A549 (cell line): ENCODE data around the gene AIF1. TPM values are rescaled to one million over a fixed set of nuclear protein-coding genes. Genes with fewer than 3 reads are reported as not detected.
A peak's percentile ranks its signal among the peaks of the same experiment; 100 is the strongest.

Source experiments
- ATAC-seq, 2 experiments: fragments of 200-7000 bp in 1 of 2; fragments of >200 bp in 1 of 2; cut with Nextera tagmentation in 1 of 2; cut with Tn5 transposase in 1 of 2; 3 replicates each; pipeline versions ENCODE4 v1.8.0 to v1.9.1; 2018 to 2020; ENCODE audit warnings: mild to moderate bottlenecking in 1 of 2, moderate library complexity in 1 of 2
- CTCF ChIA-PET: fragments of 300-600 bp; sonication (Branson Sonifier 250); formaldehyde crosslinking; extraction: SDS; loops from one replicate; lab custom pipeline; 2021; ENCODE audit warnings: antibody characterized with exemption, inconsistent platforms; lab: Yijun Ruan, JAX
- POLR2A ChIA-PET: fragments of 350-600 bp; formaldehyde crosslinking; extraction: SDS; loops from one replicate; lab custom pipeline; 2021; ENCODE audit warnings: antibody characterized with exemption, inconsistent platforms; lab: Yijun Ruan, JAX
- DNase-seq, 2 experiments: peaks; one replicate each; pipeline versions ENCODE4 v3.0.0 to v3.0.0-alpha.2; 2011 to 2016; ENCODE audit warnings: low read depth in 1 of 2, low spot score in 1 of 2
- FAIRE-seq: peaks from 2 replicates; lab custom pipeline; 2011; peaks lifted over from hg19 to GRCh38; lab: Jason Lieb, UNC
- H3K27ac ChIP-seq, 2 experiments: fragments of >200 bp; sonication (Bioruptor Twin); formaldehyde crosslinking; 3 replicates each; pipeline ENCODE4 v1.5.1; 2016 to 2017
- H3K4me1 ChIP-seq: fragments of >200 bp; sonication (Bioruptor Twin); formaldehyde crosslinking; 3 replicates; pipeline ENCODE4 v1.6.1; 2016
- H3K4me2 ChIP-seq: fragments of >200 bp; sonication (Bioruptor Twin); formaldehyde crosslinking; 3 replicates; pipeline ENCODE4 v1.6.1; 2016
- H3K4me3 ChIP-seq: fragments of >200 bp; sonication (Bioruptor Twin); formaldehyde crosslinking; 3 replicates; pipeline ENCODE4 v1.5.1; 2016
- H3K9me3 ChIP-seq: fragments of >200 bp; sonication (Bioruptor Twin); formaldehyde crosslinking; 3 replicates; pipeline ENCODE4 v1.6.1; 2016
- EP300 ChIP-seq, 2 experiments: fragments of >200 bp; sonication (Bioruptor Twin); formaldehyde crosslinking; IDR thresholded peaks; 2 replicates in 1 of 2; 3 replicates in 1 of 2; pipeline ENCODE4 v1.6.1; 2016 to 2017
- ESRRA ChIP-seq: fragments of 150-350 bp; IDR thresholded peaks from 2 replicates; pipeline ENCODE4 v1.6.1; 2014; ENCODE audit warnings: mild to moderate bottlenecking, low read length, borderline replicate concordance
- FOSB ChIP-seq: fragments of 250-450 bp; sonication (Bioruptor Pico); IDR thresholded peaks from 2 replicates; pipeline ENCODE4 v1.5.0; 2020; ENCODE audit warnings: mild to moderate bottlenecking, moderate library complexity
- FOSL2 ChIP-seq, 2 experiments: fragments of 450-650 bp in 1 of 2; fragments of >200 bp in 1 of 2; sonication (Bioruptor Twin) in 1 of 2; formaldehyde crosslinking; IDR thresholded peaks; 2 replicates each; pipeline versions ENCODE4 v1.5.0 to v1.6.1; 2016 to 2020; ENCODE audit warnings: mild to moderate bottlenecking in 1 of 2, moderate library complexity in 1 of 2
- HDAC2 ChIP-seq: fragments of 200-600 bp; sonication (generic); IDR thresholded peaks from 2 replicates; pipeline ENCODE4 v1.6.1; 2016
- HEYL ChIP-seq: fragments of 250-450 bp; sonication (Bioruptor Pico); IDR thresholded peaks from 2 replicates; pipeline ENCODE4 v1.8.0; 2021; ENCODE audit warnings: mild to moderate bottlenecking, moderate library complexity
- MAZ ChIP-seq: fragments of 150-350 bp; IDR thresholded peaks from 2 replicates; pipeline ENCODE4 v1.6.1; 2014; ENCODE audit warnings: antibody characterized with exemption, low read depth, low read length, borderline replicate concordance
- NPAS2 ChIP-seq: fragments of 250-450 bp; sonication (Bioruptor Pico); IDR thresholded peaks from 2 replicates; pipeline ENCODE4 v1.8.0; 2022; ENCODE audit warnings: mild to moderate bottlenecking, moderate library complexity, borderline replicate concordance
- NR3C1 ChIP-seq: fragments of >200 bp; sonication (Bioruptor Twin); formaldehyde crosslinking; IDR thresholded peaks from 3 replicates; pipeline ENCODE4 v1.6.1; 2017
- PHF8 ChIP-seq: fragments of 200-600 bp; sonication (generic); IDR thresholded peaks from 2 replicates; pipeline ENCODE4 v1.6.1; 2016; ENCODE audit warnings: low read depth, mild to moderate bottlenecking, antibody characterized with exemption, moderate library complexity, borderline replicate concordance
- POLR2A ChIP-seq: IDR thresholded peaks from 2 replicates; pipeline ENCODE4 v1.6.1; 2012; ENCODE audit warnings: mild to moderate bottlenecking, low read length
- TP53 ChIP-seq: fragments of 250-450 bp; sonication (Bioruptor Pico); IDR thresholded peaks from 2 replicates; pipeline ENCODE4 v1.5.0; 2021; ENCODE audit warnings: mild to moderate bottlenecking, moderate library complexity
- ZNF302 ChIP-seq: fragments of 250-450 bp; sonication (Bioruptor Pico); IDR thresholded peaks from 2 replicates; pipeline ENCODE4 v1.9.0; 2021; ENCODE audit warnings: inconsistent platforms, mild to moderate bottlenecking, moderate library complexity
- ZSCAN20 ChIP-seq: fragments of 250-450 bp; sonication (Bioruptor Pico); IDR thresholded peaks from 2 replicates; pipeline ENCODE4 v1.8.0; 2022; ENCODE audit warnings: mild to moderate bottlenecking, moderate library complexity
- WGBS: methylation state at CpG from one replicate; pipeline ENCODE4 v1.1.6; 2017; ENCODE audit errors: missing lambda C conversion rate; 5-methylcytosine and 5-hydroxymethylcytosine counted together
- polyA plus RNA-seq, 4 experiments: library from polyadenylated mRNA; depleted of rRNA in 3 of 4; stranded (reverse); fragments of >200 nt; fragmentation: RNase III in 1 of 4; extraction: RNeasy Plus Mini Kit Qiagen cat#74134 plus additional on column Dnase treatment in 1 of 4; gene quantifications; 2 replicates in 3 of 4; 3 replicates in 1 of 4; pipeline ENCODE4 v1.2.3, GENCODE V29; 2011 to 2017
- small RNA-seq, 6 experiments: library from RNA; depleted of rRNA; stranded (forward); fragments of <200 nt; gene quantifications; one replicate each; pipeline ENCODE3, GENCODE V24; 2012
- TF ChIP-seq, protein P1 (sequence below): fragments of 250-450 bp; sonication (Bioruptor Pico); IDR thresholded peaks from 2 replicates; pipeline ENCODE4 v1.5.0; 2021; ENCODE audit warnings: mild to moderate bottlenecking, moderate library complexity, borderline replicate concordance
- TF ChIP-seq, protein P2 (sequence below): fragments of >200 bp; sonication (Bioruptor Twin); formaldehyde crosslinking; IDR thresholded peaks from 3 replicates; pipeline ENCODE4 v1.6.1; 2016
- TF ChIP-seq, protein P3 (sequence below): IDR thresholded peaks from 2 replicates; pipeline ENCODE4 v1.6.1; 2012; ENCODE audit warnings: low read depth, borderline replicate concordance
- TF ChIP-seq, protein P4 (sequence below): fragments of 250-450 bp; sonication (Bioruptor Pico); IDR thresholded peaks from 2 replicates; pipeline ENCODE4 v1.5.0; 2020; ENCODE audit warnings: low read depth, mild to moderate bottlenecking, moderate library complexity
- TF ChIP-seq, protein P5 (sequence below): fragments of >200 bp; sonication (Bioruptor Twin); formaldehyde crosslinking; IDR thresholded peaks from 3 replicates; pipeline ENCODE4 v1.5.1; 2016

AIF1 gene
- polyA plus RNA-seq, 2 of the 4 experiments (the other 2 are of a cell fraction): not detected

- TF ChIP-seq PHF8: peak; percentile 53
These were observed 50.7 kb downstream of the AIF1 start, which contains the start of gene CSNK2B (continued) for GRCh38 chr6:31665501-31666336.

GRCh38 chr6:31666337-31666965 lies 51.4 kb downstream of the AIF1 start:
- Histone ChIP-seq H3K9me3 (no peaks in the 10 kb centered on the region), H3K4me1 (peaks cover 19% of the 10 kb centered on the region), H3K27ac (peak overlapping the region; percentile 90 to 97), H3K4me3 (peak overlapping the region; percentile 83), H3K4me2 (peak overlapping the region; percentile 94)
- FAIRE-seq (no peak), ATAC-seq (no peak), DNase-seq (no peak)
- WGBS: 1% methylated on average over 11 of the region's 15 CpGs
- ChIA-PET CTCF (no interaction called here), POLR2A (no interaction called here)
- TF ChIP-seq, protein P1, sequence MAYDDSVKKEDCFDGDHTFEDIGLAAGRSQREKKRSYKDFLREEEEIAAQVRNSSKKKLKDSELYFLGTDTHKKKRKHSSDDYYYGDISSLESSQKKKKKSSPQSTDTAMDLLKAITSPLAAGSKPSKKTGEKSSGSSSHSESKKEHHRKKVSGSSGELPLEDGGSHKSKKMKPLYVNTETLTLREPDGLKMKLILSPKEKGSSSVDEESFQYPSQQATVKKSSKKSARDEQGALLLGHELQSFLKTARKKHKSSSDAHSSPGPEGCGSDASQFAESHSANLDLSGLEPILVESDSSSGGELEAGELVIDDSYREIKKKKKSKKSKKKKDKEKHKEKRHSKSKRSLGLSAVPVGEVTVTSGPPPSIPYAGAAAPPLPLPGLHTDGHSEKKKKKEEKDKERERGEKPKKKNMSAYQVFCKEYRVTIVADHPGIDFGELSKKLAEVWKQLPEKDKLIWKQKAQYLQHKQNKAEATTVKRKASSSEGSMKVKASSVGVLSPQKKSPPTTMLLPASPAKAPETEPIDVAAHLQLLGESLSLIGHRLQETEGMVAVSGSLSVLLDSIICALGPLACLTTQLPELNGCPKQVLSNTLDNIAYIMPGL (CRISPR knock-in tag): no peak
- no peak for TF ChIP-seq HDAC2
- TF ChIP-seq FOSB (CRISPR knock-in tag): no peak
- TF ChIP-seq ESRRA: no peak
- no peak for TF ChIP-seq EP300 (IDR thresholded peaks at IDR 0.05)
- no peak for TF ChIP-seq NR3C1
- TF ChIP-seq ZSCAN20: no peak
- TF ChIP-seq FOSL2 (IDR thresholded peaks at IDR 0.05): no peak
- no peak for TF ChIP-seq FOSL2 (CRISPR knock-in tag; IDR thresholded peaks at IDR 0.05)
- no peak for TF ChIP-seq MAZ
- TF ChIP-seq HEYL: no peak
- TF ChIP-seq, protein P2, sequence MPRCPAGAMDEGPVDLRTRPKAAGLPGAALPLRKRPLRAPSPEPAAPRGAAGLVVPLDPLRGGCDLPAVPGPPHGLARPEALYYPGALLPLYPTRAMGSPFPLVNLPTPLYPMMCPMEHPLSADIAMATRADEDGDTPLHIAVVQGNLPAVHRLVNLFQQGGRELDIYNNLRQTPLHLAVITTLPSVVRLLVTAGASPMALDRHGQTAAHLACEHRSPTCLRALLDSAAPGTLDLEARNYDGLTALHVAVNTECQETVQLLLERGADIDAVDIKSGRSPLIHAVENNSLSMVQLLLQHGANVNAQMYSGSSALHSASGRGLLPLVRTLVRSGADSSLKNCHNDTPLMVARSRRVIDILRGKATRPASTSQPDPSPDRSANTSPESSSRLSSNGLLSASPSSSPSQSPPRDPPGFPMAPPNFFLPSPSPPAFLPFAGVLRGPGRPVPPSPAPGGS: no peak
- TF ChIP-seq, protein P3, sequence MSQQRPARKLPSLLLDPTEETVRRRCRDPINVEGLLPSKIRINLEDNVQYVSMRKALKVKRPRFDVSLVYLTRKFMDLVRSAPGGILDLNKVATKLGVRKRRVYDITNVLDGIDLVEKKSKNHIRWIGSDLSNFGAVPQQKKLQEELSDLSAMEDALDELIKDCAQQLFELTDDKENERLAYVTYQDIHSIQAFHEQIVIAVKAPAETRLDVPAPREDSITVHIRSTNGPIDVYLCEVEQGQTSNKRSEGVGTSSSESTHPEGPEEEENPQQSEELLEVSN: no peak
- TF ChIP-seq NPAS2 (CRISPR knock-in tag): no peak
- no peak for TF ChIP-seq POLR2A
- TF ChIP-seq TP53 (CRISPR knock-in tag): no peak
- no peak for TF ChIP-seq PHF8
- no peak for TF ChIP-seq ZNF302 (CRISPR knock-in tag)
- TF ChIP-seq, protein P4, sequence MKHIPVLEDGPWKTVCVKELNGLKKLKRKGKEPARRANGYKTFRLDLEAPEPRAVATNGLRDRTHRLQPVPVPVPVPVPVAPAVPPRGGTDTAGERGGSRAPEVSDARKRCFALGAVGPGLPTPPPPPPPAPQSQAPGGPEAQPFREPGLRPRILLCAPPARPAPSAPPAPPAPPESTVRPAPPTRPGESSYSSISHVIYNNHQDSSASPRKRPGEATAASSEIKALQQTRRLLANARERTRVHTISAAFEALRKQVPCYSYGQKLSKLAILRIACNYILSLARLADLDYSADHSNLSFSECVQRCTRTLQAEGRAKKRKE (CRISPR knock-in tag): no peak
- TF ChIP-seq, protein P5, sequence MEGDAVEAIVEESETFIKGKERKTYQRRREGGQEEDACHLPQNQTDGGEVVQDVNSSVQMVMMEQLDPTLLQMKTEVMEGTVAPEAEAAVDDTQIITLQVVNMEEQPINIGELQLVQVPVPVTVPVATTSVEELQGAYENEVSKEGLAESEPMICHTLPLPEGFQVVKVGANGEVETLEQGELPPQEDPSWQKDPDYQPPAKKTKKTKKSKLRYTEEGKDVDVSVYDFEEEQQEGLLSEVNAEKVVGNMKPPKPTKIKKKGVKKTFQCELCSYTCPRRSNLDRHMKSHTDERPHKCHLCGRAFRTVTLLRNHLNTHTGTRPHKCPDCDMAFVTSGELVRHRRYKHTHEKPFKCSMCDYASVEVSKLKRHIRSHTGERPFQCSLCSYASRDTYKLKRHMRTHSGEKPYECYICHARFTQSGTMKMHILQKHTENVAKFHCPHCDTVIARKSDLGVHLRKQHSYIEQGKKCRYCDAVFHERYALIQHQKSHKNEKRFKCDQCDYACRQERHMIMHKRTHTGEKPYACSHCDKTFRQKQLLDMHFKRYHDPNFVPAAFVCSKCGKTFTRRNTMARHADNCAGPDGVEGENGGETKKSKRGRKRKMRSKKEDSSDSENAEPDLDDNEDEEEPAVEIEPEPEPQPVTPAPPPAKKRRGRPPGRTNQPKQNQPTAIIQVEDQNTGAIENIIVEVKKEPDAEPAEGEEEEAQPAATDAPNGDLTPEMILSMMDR: no peak

Small RNAs within 50 kb of the gene (small RNA-seq; reads per million reads assigned to genes)
- gene MIR6832 (0 to 0.35 (median 0) reads per million in 6 experiments), gene RF00019 (0 reads per million in 6 experiments), gene SNORA38 (3.4 to 254 (median 13.3) reads per million in 6 experiments), gene UQCRHP1 (0 reads per million in 6 experiments)

Other genes starting within 250 kb of the AIF1 start
Only the 30 nearest of the 35 such genes appear.
- 6.8 and 7.9 TPM in 2 replicates for gene MICB, start 117.1 kb upstream of the AIF1 start, polyA plus RNA-seq (2011; rRNA removed)
- gene MICB, start 117.1 kb upstream of the AIF1 start, polyA plus RNA-seq (2017; fragmentation: RNase III; extraction: RNeasy Plus Mini Kit Qiagen cat#74134 plus additional on column Dnase treatment): 5.9 to 7.0 TPM (median 6.8 TPM) in 3 replicates
- gene MCCD1, start 86.3 kb upstream of the AIF1 start, polyA plus RNA-seq (2011; rRNA removed): not detected in 2 replicates
- gene MCCD1, start 86.3 kb upstream of the AIF1 start, polyA plus RNA-seq (2017; fragmentation: RNase III; extraction: RNeasy Plus Mini Kit Qiagen cat#74134 plus additional on column Dnase treatment): not detected in 3 replicates
- gene DDX39B, start 73.2 kb upstream of the AIF1 start, polyA plus RNA-seq (2011; rRNA removed): 267 and 334 TPM in 2 replicates
- gene DDX39B, start 73.2 kb upstream of the AIF1 start, polyA plus RNA-seq (2017; fragmentation: RNase III; extraction: RNeasy Plus Mini Kit Qiagen cat#74134 plus additional on column Dnase treatment): 434 to 464 TPM (median 441 TPM) in 3 replicates
- 1.2 and 1.5 TPM in 2 replicates for gene ATP6V1G2, start 68.6 kb upstream of the AIF1 start, polyA plus RNA-seq (2011; rRNA removed)
- 0.57 to 0.75 TPM (median 0.64 TPM) in 3 replicates for gene ATP6V1G2, start 68.6 kb upstream of the AIF1 start, polyA plus RNA-seq (2017; fragmentation: RNase III; extraction: RNeasy Plus Mini Kit Qiagen cat#74134 plus additional on column Dnase treatment)
- gene NFKBIL1, start 67.6 kb upstream of the AIF1 start, polyA plus RNA-seq (2011; rRNA removed): 3.8 and 5.2 TPM in 2 replicates
- gene NFKBIL1, start 67.6 kb upstream of the AIF1 start, polyA plus RNA-seq (2017; fragmentation: RNase III; extraction: RNeasy Plus Mini Kit Qiagen cat#74134 plus additional on column Dnase treatment): 7.4 to 9.0 TPM (median 7.6 TPM) in 3 replicates
- 0.07 TPM in 1 of 2 replicates, not detected in the other for gene LTA, start 42.9 kb upstream of the AIF1 start, polyA plus RNA-seq (2011; rRNA removed)
- gene LTA, start 42.9 kb upstream of the AIF1 start, polyA plus RNA-seq (2017; fragmentation: RNase III; extraction: RNeasy Plus Mini Kit Qiagen cat#74134 plus additional on column Dnase treatment): 0.07 to 0.08 TPM in 2 of 3 replicates, not detected in the other
- gene TNF, start 39.7 kb upstream of the AIF1 start, polyA plus RNA-seq (2011; rRNA removed): 0.07 TPM in 1 of 2 replicates, not detected in the other
- gene TNF, start 39.7 kb upstream of the AIF1 start, polyA plus RNA-seq (2017; fragmentation: RNase III; extraction: RNeasy Plus Mini Kit Qiagen cat#74134 plus additional on column Dnase treatment): not detected in 3 replicates
- 0.13 and 0.26 TPM in 2 replicates for gene LTB, start 32.8 kb upstream of the AIF1 start, polyA plus RNA-seq (2011; rRNA removed)
- gene LTB, start 32.8 kb upstream of the AIF1 start, polyA plus RNA-seq (2017; fragmentation: RNase III; extraction: RNeasy Plus Mini Kit Qiagen cat#74134 plus additional on column Dnase treatment): 0.14 to 0.57 TPM (median 0.33 TPM) in 3 replicates
- 0.17 and 0.19 TPM in 2 replicates for gene LST1, start 29.0 kb upstream of the AIF1 start, polyA plus RNA-seq (2011; rRNA removed)
- gene LST1, start 29.0 kb upstream of the AIF1 start, polyA plus RNA-seq (2017; fragmentation: RNase III; extraction: RNeasy Plus Mini Kit Qiagen cat#74134 plus additional on column Dnase treatment): 0.26 to 0.47 TPM in 2 of 3 replicates, not detected in the other
- gene NCR3, start 22.2 kb upstream of the AIF1 start, polyA plus RNA-seq (2011; rRNA removed): not detected in 2 replicates
- gene NCR3, start 22.2 kb upstream of the AIF1 start, polyA plus RNA-seq (2017; fragmentation: RNase III; extraction: RNeasy Plus Mini Kit Qiagen cat#74134 plus additional on column Dnase treatment): not detected in 3 replicates
- gene PRRC2A, start 5.5 kb downstream of the AIF1 start, polyA plus RNA-seq (2011; rRNA removed): 26.0 and 28.0 TPM in 2 replicates
- 60.7 to 63.0 TPM (median 61.1 TPM) in 3 replicates for gene PRRC2A, start 5.5 kb downstream of the AIF1 start, polyA plus RNA-seq (2017; fragmentation: RNase III; extraction: RNeasy Plus Mini Kit Qiagen cat#74134 plus additional on column Dnase treatment)
- gene BAG6, start 37.4 kb downstream of the AIF1 start, polyA plus RNA-seq (2011; rRNA removed): 50.4 and 59.4 TPM in 2 replicates
- 107 to 123 TPM (median 121 TPM) in 3 replicates for gene BAG6, start 37.4 kb downstream of the AIF1 start, polyA plus RNA-seq (2017; fragmentation: RNase III; extraction: RNeasy Plus Mini Kit Qiagen cat#74134 plus additional on column Dnase treatment)
- gene APOM, start 40.7 kb downstream of the AIF1 start, polyA plus RNA-seq (2011; rRNA removed): 2.6 and 4.1 TPM in 2 replicates
- 1.5 to 2.1 TPM (median 1.9 TPM) in 3 replicates for gene APOM, start 40.7 kb downstream of the AIF1 start, polyA plus RNA-seq (2017; fragmentation: RNase III; extraction: RNeasy Plus Mini Kit Qiagen cat#74134 plus additional on column Dnase treatment)
- 6.0 and 6.1 TPM in 2 replicates for gene C6orf47, start 45.5 kb downstream of the AIF1 start, polyA plus RNA-seq (2011; rRNA removed)
- 10.7 to 13.6 TPM (median 11.9 TPM) in 3 replicates for gene C6orf47, start 45.5 kb downstream of the AIF1 start, polyA plus RNA-seq (2017; fragmentation: RNase III; extraction: RNeasy Plus Mini Kit Qiagen cat#74134 plus additional on column Dnase treatment)
- gene GPANK1, start 49.8 kb downstream of the AIF1 start, polyA plus RNA-seq (2011; rRNA removed): 10.0 and 11.0 TPM in 2 replicates
- 9.7 to 11.7 TPM (median 11.0 TPM) in 3 replicates for gene GPANK1, start 49.8 kb downstream of the AIF1 start, polyA plus RNA-seq (2017; fragmentation: RNase III; extraction: RNeasy Plus Mini Kit Qiagen cat#74134 plus additional on column Dnase treatment)
- gene CSNK2B, start 50.8 kb downstream of the AIF1 start, polyA plus RNA-seq (2011; rRNA removed): 41.8 and 61.0 TPM in 2 replicates
- 134 to 141 TPM (median 141 TPM) in 3 replicates for gene CSNK2B, start 50.8 kb downstream of the AIF1 start, polyA plus RNA-seq (2017; fragmentation: RNase III; extraction: RNeasy Plus Mini Kit Qiagen cat#74134 plus additional on column Dnase treatment)
- gene LY6G5B, start 54.7 kb downstream of the AIF1 start, polyA plus RNA-seq (2011; rRNA removed): 5.9 and 6.7 TPM in 2 replicates
- 9.0 to 12.3 TPM (median 9.9 TPM) in 3 replicates for gene LY6G5B, start 54.7 kb downstream of the AIF1 start, polyA plus RNA-seq (2017; fragmentation: RNase III; extraction: RNeasy Plus Mini Kit Qiagen cat#74134 plus additional on column Dnase treatment)
- gene LY6G5C, start 65.8 kb downstream of the AIF1 start, polyA plus RNA-seq (2011; rRNA removed): 1.2 and 1.6 TPM in 2 replicates
- gene LY6G5C, start 65.8 kb downstream of the AIF1 start, polyA plus RNA-seq (2017; fragmentation: RNase III; extraction: RNeasy Plus Mini Kit Qiagen cat#74134 plus additional on column Dnase treatment): 1.5 to 1.9 TPM (median 1.6 TPM) in 3 replicates
- gene ABHD16A, start 88.1 kb downstream of the AIF1 start, polyA plus RNA-seq (2011; rRNA removed): 22.3 and 22.6 TPM in 2 replicates
- 14.5 to 16.6 TPM (median 16.2 TPM) in 3 replicates for gene ABHD16A, start 88.1 kb downstream of the AIF1 start, polyA plus RNA-seq (2017; fragmentation: RNase III; extraction: RNeasy Plus Mini Kit Qiagen cat#74134 plus additional on column Dnase treatment)
- not detected in 2 replicates for gene LY6G6F, start 91.6 kb downstream of the AIF1 start, polyA plus RNA-seq (2011; rRNA removed)
- gene LY6G6F, start 91.6 kb downstream of the AIF1 start, polyA plus RNA-seq (2017; fragmentation: RNase III; extraction: RNeasy Plus Mini Kit Qiagen cat#74134 plus additional on column Dnase treatment): not detected in 3 replicates
- gene LY6G6D, start 100.1 kb downstream of the AIF1 start, polyA plus RNA-seq (2011; rRNA removed): not detected in 2 replicates
- gene LY6G6D, start 100.1 kb downstream of the AIF1 start, polyA plus RNA-seq (2017; fragmentation: RNase III; extraction: RNeasy Plus Mini Kit Qiagen cat#74134 plus additional on column Dnase treatment): not detected in 3 replicates
- 0.08 and 0.11 TPM in 2 replicates for gene LY6G6C, start 106.5 kb downstream of the AIF1 start, polyA plus RNA-seq (2011; rRNA removed)
- gene LY6G6C, start 106.5 kb downstream of the AIF1 start, polyA plus RNA-seq (2017; fragmentation: RNase III; extraction: RNeasy Plus Mini Kit Qiagen cat#74134 plus additional on column Dnase treatment): 0.11 to 0.21 TPM in 2 of 3 replicates, not detected in the other
- gene MPIG6B, start 108.1 kb downstream of the AIF1 start, polyA plus RNA-seq (2011; rRNA removed): not detected in 2 replicates
- not detected in 3 replicates for gene MPIG6B, start 108.1 kb downstream of the AIF1 start, polyA plus RNA-seq (2017; fragmentation: RNase III; extraction: RNeasy Plus Mini Kit Qiagen cat#74134 plus additional on column Dnase treatment)
- 19.3 and 20.6 TPM in 2 replicates for gene DDAH2, start 114.1 kb downstream of the AIF1 start, polyA plus RNA-seq (2011; rRNA removed)
- 44.8 to 57.3 TPM (median 54.5 TPM) in 3 replicates for gene DDAH2, start 114.1 kb downstream of the AIF1 start, polyA plus RNA-seq (2017; fragmentation: RNase III; extraction: RNeasy Plus Mini Kit Qiagen cat#74134 plus additional on column Dnase treatment)
- 346 and 397 TPM in 2 replicates for gene CLIC1, start 121.3 kb downstream of the AIF1 start, polyA plus RNA-seq (2011; rRNA removed)
- gene CLIC1, start 121.3 kb downstream of the AIF1 start, polyA plus RNA-seq (2017; fragmentation: RNase III; extraction: RNeasy Plus Mini Kit Qiagen cat#74134 plus additional on column Dnase treatment): 249 to 283 TPM (median 251 TPM) in 3 replicates
- gene MSH5, start 124.8 kb downstream of the AIF1 start, polyA plus RNA-seq (2011; rRNA removed): 36.5 and 42.6 TPM in 2 replicates
- gene MSH5, start 124.8 kb downstream of the AIF1 start, polyA plus RNA-seq (2017; fragmentation: RNase III; extraction: RNeasy Plus Mini Kit Qiagen cat#74134 plus additional on column Dnase treatment): 17.1 to 18.8 TPM (median 17.4 TPM) in 3 replicates
- 3.3 and 6.9 TPM in 2 replicates for gene SAPCD1, start 147.4 kb downstream of the AIF1 start, polyA plus RNA-seq (2011; rRNA removed)
- gene SAPCD1, start 147.4 kb downstream of the AIF1 start, polyA plus RNA-seq (2017; fragmentation: RNase III; extraction: RNeasy Plus Mini Kit Qiagen cat#74134 plus additional on column Dnase treatment): 5.8 to 7.5 TPM (median 7.1 TPM) in 3 replicates
- 1.1 TPM in 2 replicates for gene VWA7, start 162.1 kb downstream of the AIF1 start, polyA plus RNA-seq (2011; rRNA removed)
- gene VWA7, start 162.1 kb downstream of the AIF1 start, polyA plus RNA-seq (2017; fragmentation: RNase III; extraction: RNeasy Plus Mini Kit Qiagen cat#74134 plus additional on column Dnase treatment): 0.95 to 1.1 TPM (median 0.98 TPM) in 3 replicates
- gene VARS1, start 180.5 kb downstream of the AIF1 start, polyA plus RNA-seq (2011; rRNA removed): 17.7 and 24.7 TPM in 2 replicates
- 57.2 to 58.4 TPM (median 58.3 TPM) in 3 replicates for gene VARS1, start 180.5 kb downstream of the AIF1 start, polyA plus RNA-seq (2017; fragmentation: RNase III; extraction: RNeasy Plus Mini Kit Qiagen cat#74134 plus additional on column Dnase treatment)
- 54.7 and 73.8 TPM in 2 replicates for gene LSM2, start 191.7 kb downstream of the AIF1 start, polyA plus RNA-seq (2011; rRNA removed)
- 58.9 to 65.3 TPM (median 59.6 TPM) in 3 replicates for gene LSM2, start 191.7 kb downstream of the AIF1 start, polyA plus RNA-seq (2017; fragmentation: RNase III; extraction: RNeasy Plus Mini Kit Qiagen cat#74134 plus additional on column Dnase treatment)